GM23338 (cell line): ENCODE data around the gene ZNF277. TPM values are rescaled to one million over a fixed set of nuclear protein-coding genes. Genes with fewer than 3 reads are reported as not detected.

Experiments used
- ATAC-seq: fragments of 200-7000 bp; cut with Tn5 transposase; 3 replicates; pipeline ENCODE4 v1.9.1; 2020
- DNase-seq: peaks from one replicate; pipeline ENCODE4 v3.0.0-alpha.2; 2015; ENCODE audit warnings: low spot score
- H2AFZ ChIP-seq: fragments of 200-600 bp; sonication (generic); 2 replicates; pipeline ENCODE4 v1.8.0; 2016; ENCODE audit warnings: antibody characterized with exemption, mild to moderate bottlenecking, moderate library complexity
- H3F3A ChIP-seq: fragments of 200-600 bp; sonication (generic); replicated peaks from 2 replicates; pipeline ENCODE4 v1.8.0; 2017; ENCODE audit warnings: antibody characterized with exemption, mixed run types, low read depth
- H3K27ac ChIP-seq: fragments of 200-600 bp; sonication (generic); 2 replicates; pipeline ENCODE4 v1.6.1; 2016; ENCODE audit warnings: low read depth
- H3K27me3 ChIP-seq: fragments of 200-600 bp; sonication (generic); 2 replicates; pipeline ENCODE4 v1.8.0; 2016; ENCODE audit warnings: mild to moderate bottlenecking, mixed run types, moderate library complexity; ENCODE audit not compliant: insufficient read depth
- H3K36me3 ChIP-seq: fragments of 200-600 bp; sonication (generic); 2 replicates; pipeline ENCODE4 v1.8.0; 2016; ENCODE audit warnings: mild to moderate bottlenecking; ENCODE audit not compliant: insufficient read depth
- H3K4me1 ChIP-seq: fragments of 200-600 bp; sonication (generic); 2 replicates; pipeline ENCODE4 v1.8.0; 2016; ENCODE audit warnings: mild to moderate bottlenecking, moderate library complexity; ENCODE audit not compliant: insufficient read depth
- H3K4me2 ChIP-seq: fragments of 200-600 bp; sonication (generic); 2 replicates; pipeline ENCODE4 v1.7.1; 2017; ENCODE audit warnings: mixed run types
- H3K4me3 ChIP-seq: fragments of 200-600 bp; sonication (generic); 2 replicates; pipeline ENCODE4 v1.6.1; 2016; ENCODE audit warnings: mixed run types
- H3K79me2 ChIP-seq: fragments of 200-600 bp; sonication (generic); replicated peaks from 2 replicates; pipeline ENCODE4 v1.8.0; 2017; ENCODE audit warnings: mild to moderate bottlenecking; ENCODE audit not compliant: insufficient read depth
- H3K9me2 ChIP-seq: fragments of 200-600 bp; sonication (generic); 2 replicates; pipeline ENCODE4 v1.8.0; 2017; ENCODE audit not compliant: insufficient read depth
- H4K20me1 ChIP-seq: fragments of 200-600 bp; sonication (generic); replicated peaks from 2 replicates; pipeline ENCODE4 v1.8.0; 2017; ENCODE audit warnings: mild to moderate bottlenecking; ENCODE audit not compliant: insufficient read depth
- H3K27ac Mint-ChIP-seq: 2 replicates; pipeline ENCODE4 v1.8.0; 2020; ENCODE audit warnings: inconsistent platforms, mild to moderate bottlenecking, moderate library complexity, mixed read lengths
- H3K27me3 Mint-ChIP-seq: 3 replicates; pipeline ENCODE4 v1.8.0; 2022; ENCODE audit warnings: low read depth, mild to moderate bottlenecking, moderate library complexity, mixed read lengths, inconsistent platforms; ENCODE audit not compliant: insufficient read depth, poor library complexity
- H3K36me3 Mint-ChIP-seq: 3 replicates; pipeline ENCODE4 v1.8.0; 2021; ENCODE audit warnings: low read depth, mild to moderate bottlenecking, inconsistent platforms, moderate library complexity, mixed read lengths
- H3K4me1 Mint-ChIP-seq: 3 replicates; pipeline ENCODE4 v1.8.0; 2020; ENCODE audit warnings: mild to moderate bottlenecking, inconsistent platforms, mixed read lengths
- H3K4me3 Mint-ChIP-seq: 3 replicates; pipeline ENCODE4 v1.8.0; 2021; ENCODE audit warnings: moderate library complexity, mild to moderate bottlenecking, inconsistent platforms, mixed read lengths
- H3K9me3 Mint-ChIP-seq: 3 replicates; pipeline ENCODE4 v1.8.0; 2020; ENCODE audit warnings: moderate library complexity, mild to moderate bottlenecking, inconsistent platforms, mixed read lengths
- CREB1 ChIP-seq: fragments of 250-450 bp; sonication (Bioruptor Pico); IDR thresholded peaks from 2 replicates; pipeline ENCODE4 v1.5.0; 2020; ENCODE audit warnings: low read depth, mild to moderate bottlenecking, moderate library complexity
- EZH2 ChIP-seq: fragments of 200-600 bp; sonication (generic); IDR thresholded peaks from one replicate; pipeline ENCODE4 v1.8.0; 2017; ENCODE audit warnings: antibody characterized with exemption, mild to moderate bottlenecking, low read depth; ENCODE audit not compliant: unreplicated experiment
- POLR2AphosphoS5 ChIP-seq: IDR thresholded peaks from 2 replicates; pipeline ENCODE4 v1.6.1; 2016; ENCODE audit warnings: antibody characterized with exemption, low read depth
- REST ChIP-seq: IDR thresholded peaks from one replicate; pipeline ENCODE4 v1.6.1; 2018; ENCODE audit warnings: antibody characterized with exemption; ENCODE audit not compliant: unreplicated experiment
- STAT1 ChIP-seq: IDR thresholded peaks from one replicate; pipeline ENCODE4 v1.6.1; 2016; ENCODE audit warnings: antibody characterized with exemption; ENCODE audit not compliant: unreplicated experiment
- ZNF114 ChIP-seq: fragments of 250-450 bp; sonication (Bioruptor Pico); IDR thresholded peaks from 2 replicates; pipeline ENCODE4 v1.5.0; 2020; ENCODE audit warnings: mild to moderate bottlenecking, moderate library complexity
- ZNF331 ChIP-seq: fragments of 250-450 bp; sonication (Bioruptor Pico); IDR thresholded peaks from 2 replicates; pipeline ENCODE4 v1.5.0; 2020; ENCODE audit warnings: low read depth, mild to moderate bottlenecking, moderate library complexity
- ZNF462 ChIP-seq: fragments of 250-450 bp; sonication (Bioruptor Pico); IDR thresholded peaks from 2 replicates; pipeline ENCODE4 v1.5.0; 2020; ENCODE audit warnings: mild to moderate bottlenecking, moderate library complexity
- polyA plus RNA-seq: library from polyadenylated mRNA; unstranded; fragments of >200 nt; fragmentation: Nextera tagmentation; extraction: Ambion mirVana; gene quantifications from 2 replicates; pipeline ENCODE4 v1.2.1, GENCODE V29; 2016
- total RNA-seq: library from RNA; depleted of rRNA; stranded (reverse); fragments of >200 nt; shearing (Covaris generic); gene quantifications from 2 replicates; pipeline ENCODE4 v1.2.3, GENCODE V29; 2014
- TF ChIP-seq, protein P1 (sequence below), 2 experiments: fragments of 200-600 bp in 1 of 2; sonication (generic) in 1 of 2; conservative IDR thresholded peaks; 2 replicates each; pipeline versions ENCODE4 v1.5.1 to v1.6.1; 2016 to 2017; ENCODE audit warnings: antibody characterized with exemption in 2 of 2, low read depth in 2 of 2, mild to moderate bottlenecking in 2 of 2, moderate library complexity in 1 of 2
- TF ChIP-seq, protein P2 (sequence below): IDR thresholded peaks from 2 replicates; pipeline ENCODE4 v1.6.1; 2016; ENCODE audit warnings: antibody characterized with exemption

ZNF277 gene
- total and polyA plus RNA-seq, 2 experiments from 2014 or later: 25.4 to 28.9 TPM

- TF ChIP-seq ZNF462 (CRISPR knock-in tag): no peak
- no peak for TF ChIP-seq ZNF114 (CRISPR knock-in tag)
- TF ChIP-seq, protein P1, sequence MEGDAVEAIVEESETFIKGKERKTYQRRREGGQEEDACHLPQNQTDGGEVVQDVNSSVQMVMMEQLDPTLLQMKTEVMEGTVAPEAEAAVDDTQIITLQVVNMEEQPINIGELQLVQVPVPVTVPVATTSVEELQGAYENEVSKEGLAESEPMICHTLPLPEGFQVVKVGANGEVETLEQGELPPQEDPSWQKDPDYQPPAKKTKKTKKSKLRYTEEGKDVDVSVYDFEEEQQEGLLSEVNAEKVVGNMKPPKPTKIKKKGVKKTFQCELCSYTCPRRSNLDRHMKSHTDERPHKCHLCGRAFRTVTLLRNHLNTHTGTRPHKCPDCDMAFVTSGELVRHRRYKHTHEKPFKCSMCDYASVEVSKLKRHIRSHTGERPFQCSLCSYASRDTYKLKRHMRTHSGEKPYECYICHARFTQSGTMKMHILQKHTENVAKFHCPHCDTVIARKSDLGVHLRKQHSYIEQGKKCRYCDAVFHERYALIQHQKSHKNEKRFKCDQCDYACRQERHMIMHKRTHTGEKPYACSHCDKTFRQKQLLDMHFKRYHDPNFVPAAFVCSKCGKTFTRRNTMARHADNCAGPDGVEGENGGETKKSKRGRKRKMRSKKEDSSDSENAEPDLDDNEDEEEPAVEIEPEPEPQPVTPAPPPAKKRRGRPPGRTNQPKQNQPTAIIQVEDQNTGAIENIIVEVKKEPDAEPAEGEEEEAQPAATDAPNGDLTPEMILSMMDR (conservative IDR thresholded peaks at IDR 0.05; ENCODE audit: low read depth in 2 of 2): no peak
- TF ChIP-seq EZH2: no peak
These were observed 49.4 kb upstream of the ZNF277 start (continued) for GRCh38 chr7:112157072-112157471.

- peaks cover 66% of the 10 kb centered on the region for H3K4me1 Mint-ChIP-seq
- no peak overlapping the region for H3K4me3 Mint-ChIP-seq
- peaks cover 8% of the 10 kb centered on the region for H3K27me3 Mint-ChIP-seq
- Histone ChIP-seq H3K4me2 (no peak overlapping the region), H3F3A (no peaks in the 10 kb centered on the region), H2AFZ (no peak overlapping the region), H3K9me2 (no peaks in the 10 kb centered on the region), H3K4me1 (peaks cover 48% of the 10 kb centered on the region), H3K4me3 (no peak overlapping the region), H3K36me3 (no peaks in the 10 kb centered on the region), H3K27me3 (no peaks in the 10 kb centered on the region), H4K20me1 (no peaks in the 10 kb centered on the region), H3K27ac (no peak overlapping the region), H3K79me2 (peaks cover 56% of the 10 kb centered on the region)
- H3K36me3 Mint-ChIP-seq: no peaks in the 10 kb centered on the region
- H3K9me3 Mint-ChIP-seq: no peaks in the 10 kb centered on the region
- no peak overlapping the region for H3K27ac Mint-ChIP-seq
- no peak for ATAC-seq
- DNase-seq: no peak
- no peak for TF ChIP-seq ZNF114 (CRISPR knock-in tag)
- TF ChIP-seq EZH2: no peak
- TF ChIP-seq REST: no peak
- TF ChIP-seq ZNF331: no peak
- no peak for TF ChIP-seq POLR2AphosphoS5
- TF ChIP-seq CREB1 (CRISPR knock-in tag): no peak
- no peak for TF ChIP-seq STAT1
- TF ChIP-seq, protein P2, sequence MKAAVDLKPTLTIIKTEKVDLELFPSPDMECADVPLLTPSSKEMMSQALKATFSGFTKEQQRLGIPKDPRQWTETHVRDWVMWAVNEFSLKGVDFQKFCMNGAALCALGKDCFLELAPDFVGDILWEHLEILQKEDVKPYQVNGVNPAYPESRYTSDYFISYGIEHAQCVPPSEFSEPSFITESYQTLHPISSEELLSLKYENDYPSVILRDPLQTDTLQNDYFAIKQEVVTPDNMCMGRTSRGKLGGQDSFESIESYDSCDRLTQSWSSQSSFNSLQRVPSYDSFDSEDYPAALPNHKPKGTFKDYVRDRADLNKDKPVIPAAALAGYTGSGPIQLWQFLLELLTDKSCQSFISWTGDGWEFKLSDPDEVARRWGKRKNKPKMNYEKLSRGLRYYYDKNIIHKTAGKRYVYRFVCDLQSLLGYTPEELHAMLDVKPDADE: no peak
- TF ChIP-seq, protein P1 (conservative IDR thresholded peaks at IDR 0.05; ENCODE audit: low read depth in 2 of 2): no peak
These were observed 47.1 kb upstream of the ZNF277 start for GRCh38 chr7:112159351-112159750.
